Stimulated activated CD8-positive, alpha-beta memory T cell treated with anti-CD3 and anti-CD28 coated beads, Interleukin-4, amount 100 ng/mL, for 1 hour (primary cell): ENCODE results near the gene ITPR2.
"Not testable (repeated sequence)": the region's sequence is repeated elsewhere in the genome, so short reads cannot be mapped to it uniquely, and the experiment has no call there.

Source experiments
- DNase-seq, 2 donors: peaks; one replicate each; pipeline ENCODE4 v3.0.0-alpha.2; 2020; ENCODE audit warnings: low read depth in 2 of 2, low spot score in 1 of 2

ITPR2 gene

DNA sequence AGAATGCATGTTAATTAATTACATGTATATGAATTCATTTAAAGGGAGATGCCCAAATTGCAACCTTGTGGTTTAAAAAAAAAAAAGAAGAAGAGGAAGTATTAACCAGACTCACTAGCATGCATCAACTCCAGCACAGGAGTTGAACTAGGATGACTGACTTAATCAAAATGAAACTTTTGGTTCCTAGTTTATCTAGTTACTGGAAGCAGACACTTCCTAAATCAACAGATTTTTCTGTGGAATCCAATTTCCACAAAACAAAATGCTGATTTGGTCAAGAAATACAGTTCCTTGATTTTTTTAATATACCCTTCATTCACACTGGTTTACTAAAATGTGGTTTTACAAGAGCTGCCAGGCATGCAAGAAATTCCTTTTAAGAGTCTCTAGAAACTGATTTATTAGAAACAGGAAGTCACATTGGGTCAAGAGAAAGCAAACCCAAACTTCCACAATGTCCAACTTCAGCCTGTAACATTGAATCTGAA, 41.6 kb downstream of the ITPR2 start:
- no peak for DNase-seq

DNA sequence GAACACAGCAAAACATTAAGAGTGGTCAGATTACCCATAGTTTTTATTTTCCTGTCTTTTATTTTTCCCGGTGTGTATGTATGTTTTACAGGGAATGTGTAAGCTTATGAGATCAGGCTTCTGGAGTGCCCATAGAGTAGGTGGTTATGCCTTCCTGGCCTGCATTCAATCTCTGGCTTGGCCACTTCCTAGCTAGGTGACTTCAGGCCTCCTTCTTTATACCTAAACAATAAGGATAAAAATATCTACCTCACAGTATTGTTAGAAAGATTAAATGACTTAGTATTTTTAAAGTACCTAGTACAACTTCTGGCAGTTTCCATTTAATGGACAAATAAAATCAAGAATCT, 42.4 kb downstream of the ITPR2 start:
- no peak for DNase-seq

DNA sequence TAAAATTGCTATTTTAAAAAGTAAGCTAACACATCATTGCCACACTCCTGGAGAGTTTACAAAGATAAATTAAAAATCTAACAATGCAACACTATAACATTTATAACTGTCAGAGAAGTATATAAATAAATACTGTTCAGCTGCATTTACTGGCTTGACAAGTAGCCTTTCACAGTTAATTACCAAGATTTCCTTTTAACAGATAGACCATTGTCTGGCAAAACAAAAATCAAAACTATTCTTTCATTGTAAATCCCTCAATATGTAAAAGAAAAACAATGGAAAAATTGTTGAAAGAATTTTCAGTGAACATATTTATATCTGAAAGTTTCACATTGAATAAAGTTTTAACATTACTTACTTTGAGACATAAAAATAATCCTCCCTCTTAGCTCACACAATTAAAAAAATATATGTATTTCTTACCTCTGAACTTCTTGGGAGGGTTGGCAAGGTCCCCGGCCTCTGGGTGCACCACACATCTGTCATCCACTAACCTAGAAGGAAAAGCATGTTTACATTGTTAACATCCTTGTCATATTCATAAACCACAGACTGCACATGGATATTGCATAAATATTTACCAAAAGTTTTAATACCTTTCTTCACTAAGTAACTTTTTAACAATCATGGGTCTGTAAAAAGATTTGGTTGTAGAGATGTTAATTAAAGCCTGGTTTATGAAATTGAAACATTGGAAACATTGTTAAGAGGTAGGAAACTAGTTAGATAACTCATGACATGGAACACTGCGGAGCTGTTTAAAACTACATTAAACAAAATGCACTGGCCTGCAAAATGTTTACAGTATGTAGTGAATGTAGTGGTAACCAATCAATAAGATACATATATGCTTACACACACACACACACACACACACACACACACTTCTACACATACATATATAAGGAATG, 43.0 kb downstream of the ITPR2 start:
- no peak for DNase-seq

DNA sequence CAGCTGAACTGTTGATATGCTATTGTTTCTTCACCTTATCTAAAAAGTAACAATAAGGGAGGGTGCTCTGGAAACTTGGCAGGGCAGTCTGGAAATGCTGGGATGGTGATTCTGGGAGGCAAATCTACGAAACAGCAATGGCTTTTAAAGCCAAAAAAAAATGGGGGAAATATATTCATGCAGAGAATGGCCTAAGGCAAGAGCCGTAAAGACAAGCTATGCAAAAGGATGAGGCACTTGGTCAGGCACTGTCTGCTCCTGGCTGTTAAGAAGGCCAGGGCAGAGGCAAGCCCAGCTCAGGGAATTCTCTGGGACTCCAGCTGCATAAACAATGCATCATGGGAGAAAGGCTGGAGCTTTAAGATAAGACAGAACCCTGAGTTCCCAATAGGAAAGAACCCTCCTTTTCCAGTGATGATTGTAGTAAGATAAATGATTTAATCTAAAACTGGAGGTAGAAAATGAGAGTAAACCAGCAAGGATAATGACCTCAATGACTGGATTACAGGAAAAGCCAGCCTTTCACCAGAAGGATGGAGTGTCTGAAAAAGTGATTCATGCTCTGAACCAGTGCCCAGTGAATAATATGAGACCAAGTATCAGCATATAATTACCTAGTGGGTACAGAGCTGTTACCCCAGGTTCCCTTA, 46.0 kb downstream of the ITPR2 start:
- DNase-seq, result no peak

DNA sequence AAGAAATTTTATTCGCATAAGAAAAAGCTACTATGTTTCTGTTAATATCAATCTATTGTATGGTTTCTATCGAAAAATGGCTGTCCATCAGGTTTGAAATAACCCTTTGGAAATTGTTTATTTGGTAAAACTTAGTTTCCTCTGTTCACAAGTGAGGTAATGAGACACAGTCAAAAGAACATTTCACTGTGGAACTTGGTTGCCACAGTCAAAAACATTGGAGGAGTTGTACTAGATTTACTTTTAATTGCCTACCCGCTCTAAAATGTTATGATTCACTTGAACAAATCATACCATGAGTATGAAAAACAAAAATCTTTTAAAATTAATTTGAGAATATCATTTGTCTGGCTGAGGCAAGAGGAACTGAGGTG, 46.5 kb downstream of the ITPR2 start:
- no peak for DNase-seq

DNA sequence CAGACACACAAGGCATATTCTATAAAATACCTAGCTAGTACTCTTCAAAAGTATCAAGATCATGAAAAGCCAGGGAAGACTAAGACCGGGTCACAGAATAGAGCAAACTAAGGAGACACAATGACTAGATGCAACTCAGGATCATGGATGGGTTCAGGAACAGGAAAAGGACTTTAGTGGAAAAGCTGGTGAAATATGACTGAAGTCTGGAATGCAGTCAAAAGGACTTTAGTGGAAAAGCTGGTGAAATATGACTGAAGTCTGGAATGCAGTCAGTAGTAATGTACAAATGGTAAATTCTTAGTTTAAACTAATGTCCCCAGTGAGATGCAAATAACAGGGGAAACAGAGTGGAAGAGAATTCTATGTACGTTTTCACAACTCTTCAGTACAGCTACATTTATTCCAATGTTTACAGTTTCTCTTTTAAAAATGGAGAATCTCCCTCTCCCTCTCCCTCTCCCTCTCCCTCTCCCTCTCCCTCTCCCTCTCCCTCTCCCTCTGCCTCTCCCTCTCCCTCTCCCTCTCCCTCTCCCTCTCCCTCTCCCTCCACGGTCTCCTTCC, 49.1 kb downstream of the ITPR2 start:
- DNase-seq, result not testable (repeated sequence)

DNA sequence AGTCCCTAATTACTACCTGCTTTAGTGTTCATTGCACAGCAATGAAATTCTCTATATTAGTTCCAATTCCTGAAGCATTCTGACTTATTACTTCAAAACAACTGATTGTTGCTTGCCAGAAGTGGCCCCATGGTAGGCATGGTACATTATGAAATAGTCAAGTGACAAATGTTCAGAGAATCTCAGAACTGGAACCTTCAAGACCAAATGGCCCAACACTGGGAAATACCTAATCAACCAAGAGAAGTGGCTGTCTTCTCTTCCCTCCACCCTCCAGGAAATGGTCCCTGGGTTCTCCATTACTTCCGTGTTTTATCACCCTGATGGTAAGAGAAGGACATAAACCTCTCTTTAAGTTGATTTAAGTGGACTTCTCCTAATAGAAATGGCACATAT, 49.9 kb downstream of the ITPR2 start:
- no peak for DNase-seq

DNA sequence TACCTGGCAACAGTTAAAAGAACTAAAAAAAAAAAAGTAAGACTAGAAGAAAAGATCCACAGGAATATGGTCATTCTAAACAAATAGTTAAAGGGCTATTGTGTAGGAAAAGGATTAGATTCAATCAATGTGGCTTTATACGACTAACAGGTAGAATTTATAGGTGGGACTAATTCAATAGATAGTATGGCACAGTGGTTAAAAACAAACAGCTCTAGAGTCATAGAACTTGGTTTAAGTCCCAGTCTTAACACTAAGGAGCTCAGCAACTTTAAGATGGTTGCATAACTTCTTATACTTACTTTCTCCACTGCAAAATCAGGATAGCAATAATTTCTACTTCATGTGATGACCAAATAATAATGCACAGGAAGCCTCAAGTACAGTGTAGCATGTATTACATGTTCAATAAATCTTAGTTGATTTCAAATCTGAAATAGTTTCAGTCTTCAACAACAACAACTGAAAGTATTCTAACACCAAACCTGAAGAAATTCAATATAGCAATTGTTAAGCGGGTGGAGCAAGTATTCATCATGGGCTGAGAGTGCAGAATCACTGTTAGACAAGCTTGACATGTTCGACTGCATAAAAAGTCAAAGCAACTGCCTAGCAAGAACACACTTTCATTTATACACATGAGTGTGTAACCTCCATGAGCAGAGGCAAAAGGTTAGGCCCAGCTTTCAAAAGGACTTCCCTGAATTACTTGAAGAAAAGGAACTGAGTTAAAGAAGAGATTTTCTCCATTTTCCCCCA, 50.4 kb downstream of the ITPR2 start:
- no peak for DNase-seq

DNA sequence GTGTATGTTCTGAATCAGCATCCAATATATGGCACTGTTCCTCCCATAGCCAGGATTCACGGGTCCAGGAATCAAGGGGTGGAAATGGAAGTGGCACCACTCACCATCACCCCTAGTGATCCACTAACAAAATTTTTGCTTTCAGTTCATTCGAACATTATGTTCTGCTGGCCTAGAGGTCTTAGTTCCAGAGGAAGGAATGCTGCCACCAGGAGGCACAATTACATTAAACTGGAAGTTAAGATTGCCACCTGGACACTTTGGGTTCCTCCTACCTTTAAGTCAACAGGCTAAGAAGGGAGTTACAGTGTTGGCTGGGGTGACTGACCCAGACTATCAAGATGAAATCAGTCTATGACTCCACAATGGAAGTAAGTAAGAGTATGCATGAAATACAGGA, 52.3 kb downstream of the ITPR2 start:
- DNase-seq, result not testable (repeated sequence)

DNA sequence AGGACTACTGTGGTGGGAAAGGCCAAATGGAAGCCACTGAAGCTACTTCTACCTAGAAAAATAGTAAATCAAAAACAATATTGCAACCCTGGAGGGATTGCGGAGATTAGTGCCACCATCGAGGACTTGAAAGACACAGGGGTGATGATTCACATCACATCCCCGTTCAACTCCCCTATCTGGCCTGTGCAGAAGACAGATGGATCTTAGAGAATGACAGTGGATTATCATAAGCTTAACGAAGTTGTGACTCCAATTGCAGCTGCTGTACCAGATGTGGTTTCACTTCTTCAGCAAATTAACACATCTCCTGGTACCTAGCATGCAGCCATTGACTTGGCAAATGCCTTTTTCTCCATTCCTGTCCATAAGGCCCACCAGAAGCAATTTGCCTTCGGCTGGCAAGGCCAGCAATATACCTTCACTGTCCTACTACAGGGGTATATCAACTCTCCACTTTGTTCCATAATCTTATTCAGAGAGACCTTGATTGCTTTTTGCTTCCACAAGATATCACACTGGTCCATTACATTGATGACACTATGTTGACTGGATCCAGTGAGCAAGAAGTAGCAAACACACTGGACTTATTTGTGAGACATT, 54.7 kb downstream of the ITPR2 start:
- not testable (repeated sequence) for DNase-seq

DNA sequence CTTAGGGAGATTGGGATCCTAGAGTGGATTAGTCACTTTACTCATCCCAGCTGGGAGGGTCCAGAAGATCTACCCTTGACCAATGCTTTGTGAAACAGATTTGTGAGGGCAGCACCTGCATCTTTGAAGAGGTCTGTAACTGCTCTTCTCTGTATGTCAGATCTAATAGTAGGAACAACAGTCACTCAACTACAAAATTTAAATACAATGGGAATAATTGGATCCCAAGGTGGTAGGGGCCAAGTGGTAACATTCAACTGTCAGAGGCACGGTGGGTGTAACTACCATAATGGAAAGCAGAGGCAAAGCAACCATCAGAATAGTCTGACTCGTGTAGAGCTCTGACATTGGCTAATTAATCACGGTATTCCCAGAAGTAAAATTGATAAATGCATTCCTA, 55.8 kb downstream of the ITPR2 start:
- no peak for DNase-seq

DNA sequence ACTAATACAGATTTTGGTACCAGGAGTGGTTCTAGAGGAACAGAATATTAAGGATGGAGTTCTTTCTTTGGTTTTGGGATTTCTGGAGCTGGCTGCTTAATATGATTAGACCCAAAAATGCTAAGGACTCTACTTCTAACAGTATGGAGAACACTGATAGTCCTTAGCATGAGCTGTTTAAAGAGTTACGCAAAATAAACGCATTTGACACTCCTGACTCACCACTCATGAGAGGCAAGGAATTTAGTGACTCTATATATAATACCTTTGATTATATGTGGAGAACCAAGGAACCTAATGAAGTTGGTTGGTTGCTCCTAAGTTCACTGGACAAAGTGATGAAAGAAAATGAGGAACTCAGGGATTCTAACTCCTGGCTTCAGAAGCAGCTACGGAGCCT, 57.0 kb downstream of the ITPR2 start:
- DNase-seq, result not testable (repeated sequence)

DNA sequence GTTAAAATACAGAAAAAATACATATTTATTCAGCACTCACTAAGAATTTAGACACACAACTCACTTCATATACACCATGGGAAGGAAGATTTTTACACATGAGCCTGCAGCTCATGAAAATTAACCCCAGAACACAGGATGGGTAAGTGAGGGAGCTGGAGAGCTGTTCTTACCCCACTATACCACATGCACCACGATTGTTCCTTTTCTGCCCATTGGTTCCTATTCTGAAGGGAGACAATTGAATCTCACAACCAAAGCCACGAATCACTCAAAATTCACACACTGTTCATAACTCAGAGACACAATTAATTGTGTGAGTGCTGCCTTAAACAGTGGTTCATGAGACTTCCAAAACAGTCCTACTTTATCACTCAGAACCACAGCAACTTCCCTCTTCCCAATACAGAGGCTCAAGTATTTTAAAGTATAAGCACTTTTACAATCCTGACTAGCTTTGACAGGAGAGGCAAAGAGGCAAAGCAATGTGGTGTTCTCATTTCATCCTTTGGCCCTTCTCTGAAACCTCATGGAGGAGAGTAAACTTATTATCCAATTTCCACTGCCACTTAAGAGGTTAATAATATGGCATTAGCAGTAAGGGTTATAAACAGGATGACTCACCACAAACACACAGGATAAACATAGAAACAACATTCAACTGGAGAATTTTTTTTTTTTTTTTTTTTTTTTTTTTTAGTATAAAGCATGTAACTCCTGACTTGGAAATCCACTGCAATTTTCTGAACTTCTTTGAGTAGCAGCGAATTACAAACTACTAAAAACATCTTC, 59.5 kb downstream of the ITPR2 start:
- DNase-seq, result no peak

DNA sequence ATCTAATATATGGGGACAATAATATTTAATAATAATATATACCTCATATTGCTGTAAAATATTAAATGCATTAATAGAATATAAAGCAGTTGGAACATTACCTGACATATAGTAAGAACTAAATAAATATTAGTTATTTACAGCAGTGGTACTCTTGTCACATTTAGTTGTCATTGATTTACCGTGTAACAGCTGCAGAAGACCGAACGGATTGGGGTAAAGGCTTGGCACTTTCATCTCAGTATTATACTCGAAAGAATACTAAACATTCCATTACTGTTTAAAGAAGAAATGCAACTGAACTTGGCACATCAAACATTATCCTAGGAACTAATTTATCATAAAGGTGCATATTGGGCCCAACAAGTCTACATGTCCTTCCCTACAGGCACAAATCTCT, 61.1 kb downstream of the ITPR2 start:
- DNase-seq, result no peak

DNA sequence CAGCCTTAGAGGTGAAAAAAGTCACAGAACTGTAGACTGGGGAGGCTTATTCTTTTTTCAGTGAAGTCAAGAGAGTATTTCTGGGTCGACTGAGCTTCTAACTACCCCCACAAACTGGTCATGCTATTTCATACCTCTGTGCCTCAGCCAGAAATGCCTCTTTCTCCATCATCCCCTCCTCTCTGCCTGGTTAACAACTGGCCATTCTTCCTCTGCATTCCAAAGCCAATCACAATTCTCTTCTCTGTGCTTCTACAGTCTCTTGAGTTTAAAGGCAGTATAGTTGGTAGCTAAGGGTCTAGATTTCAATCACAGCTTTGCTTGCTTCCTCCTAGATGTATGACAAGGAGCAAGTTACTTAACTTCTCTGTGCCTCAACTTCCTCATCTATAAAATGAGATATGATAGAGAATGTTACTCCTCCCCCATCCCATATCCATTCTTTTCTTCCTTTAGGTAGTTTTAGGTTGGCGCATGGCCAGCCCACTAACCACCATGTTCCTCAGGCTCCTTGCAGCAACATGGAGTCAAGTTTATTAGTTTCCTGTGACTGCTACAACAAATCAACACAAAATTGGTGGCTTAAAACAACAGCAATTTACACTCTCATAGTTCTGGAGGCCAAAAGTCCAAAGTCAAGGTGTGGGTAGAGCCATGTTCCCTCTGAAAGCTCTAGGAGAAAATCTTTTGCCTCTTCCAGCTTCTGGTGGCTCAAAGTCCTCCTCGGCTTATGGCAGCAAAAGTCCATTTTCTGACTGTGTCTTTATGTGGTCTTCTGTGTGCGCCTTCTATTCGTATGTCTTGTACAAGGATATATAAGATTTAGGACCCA, 62.5 kb downstream of the ITPR2 start:
- DNase-seq, result no peak

DNA sequence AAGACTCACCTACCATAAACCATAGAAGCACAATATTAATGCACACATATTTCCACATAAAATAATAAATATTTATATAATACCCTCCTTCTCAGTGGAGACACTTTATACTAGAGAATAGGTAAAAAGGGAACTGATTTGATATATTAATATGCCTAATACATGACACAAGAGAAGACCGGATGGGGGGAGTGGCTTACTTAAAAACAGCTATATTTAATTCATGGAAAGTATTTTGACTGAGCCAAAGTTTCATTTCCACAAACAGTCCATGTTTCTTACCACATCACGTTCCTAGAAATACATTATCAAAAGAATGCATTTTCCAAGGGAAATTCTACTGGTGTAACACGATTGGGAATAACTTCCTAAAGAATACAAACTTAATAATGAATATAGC, 63.4 kb downstream of the ITPR2 start:
- no peak for DNase-seq

DNA sequence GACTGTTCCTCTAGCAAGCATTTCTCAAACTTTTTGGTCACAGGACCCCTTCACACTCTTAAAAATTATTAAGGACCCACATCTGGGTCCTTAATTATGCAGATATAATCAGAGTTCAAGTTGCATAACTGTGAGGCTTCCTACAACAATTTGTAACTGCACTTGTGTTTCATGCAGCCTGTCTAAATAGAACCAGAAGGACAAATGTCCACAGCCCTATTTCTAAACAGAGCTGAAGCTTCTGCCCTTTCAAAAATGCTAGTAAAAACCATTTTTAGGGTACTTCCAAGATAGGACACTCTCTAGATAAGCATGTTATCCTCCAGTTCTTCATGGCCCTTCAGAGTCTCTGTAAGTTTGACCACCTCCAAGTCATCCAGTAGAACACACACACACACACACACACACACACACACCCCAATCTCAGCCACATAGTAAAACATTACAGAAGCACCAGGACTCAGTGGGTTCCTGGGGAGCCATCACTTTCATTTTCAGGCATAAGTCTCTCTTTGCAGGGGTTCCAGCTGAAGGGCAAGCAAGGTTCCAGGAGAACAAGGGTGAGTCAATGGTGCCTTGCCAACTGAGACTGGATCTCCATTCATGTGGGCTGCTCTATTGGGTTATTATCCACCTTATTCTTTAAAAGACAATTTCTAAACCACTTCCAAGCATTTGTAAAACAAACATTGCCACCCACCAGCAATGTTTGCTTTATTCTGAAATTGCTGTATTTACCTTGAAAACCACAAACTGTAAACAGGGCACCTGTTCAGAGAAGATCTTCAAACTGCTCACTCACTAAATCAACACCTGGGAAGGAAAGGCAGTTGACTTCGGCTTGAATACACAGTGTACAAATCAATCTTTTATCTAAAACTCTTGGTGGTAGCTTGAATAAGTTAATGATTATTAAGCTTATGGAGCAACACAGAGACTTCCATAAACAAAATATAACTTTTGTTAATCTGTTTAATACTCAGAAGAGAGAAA, 64.1 kb downstream of the ITPR2 start:
- no peak for DNase-seq

DNA sequence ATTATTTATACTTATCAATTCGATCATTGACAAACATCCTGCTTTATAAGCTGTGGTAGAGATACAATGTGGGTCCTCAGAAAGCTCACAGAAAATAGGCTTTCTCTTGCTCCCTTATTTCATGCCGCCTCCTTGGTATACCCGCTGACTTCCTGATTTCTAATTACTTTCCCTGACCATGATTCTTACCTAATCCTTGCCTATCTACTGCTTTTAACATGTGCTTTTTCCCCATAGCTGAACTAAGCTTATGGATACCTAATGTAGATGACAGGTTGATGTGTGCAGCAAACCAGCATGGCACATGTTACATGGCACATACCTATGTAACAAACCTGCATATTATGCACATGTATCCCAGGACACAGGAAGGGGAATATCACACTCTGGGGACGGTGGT, 65.1 kb downstream of the ITPR2 start:
- DNase-seq, result no peak
